Cardiac fibroblast (primary cell): Measurements from ENCODE around the gene ARF1.

ENCODE experiments used
- DNase-seq, 2 donors: peaks; one replicate each; pipeline versions ENCODE4 v3.0.0 to v3.0.0-alpha.2; 2010; ENCODE audit warnings: low read depth in 2 of 2
- H3K4me3 ChIP-seq, 2 donors: replicated peaks in 1 of 2; 1 replicate in 1 of 2; 2 replicates in 1 of 2; pipeline ENCODE4 v1.5.1; 2011; ENCODE audit warnings: low read depth in 2 of 2, low read length in 2 of 2, mild to moderate bottlenecking in 2 of 2, moderate library complexity in 1 of 2
- CTCF ChIP-seq: IDR thresholded peaks from one replicate; pipeline ENCODE4 v1.5.1; 2011; ENCODE audit warnings: low read depth, mild to moderate bottlenecking, low read length, inconsistent platforms

ARF1 gene

GRCh38 chr1:228075801-228076271 lies 6.7 kb upstream of the ARF1 start:
- TF ChIP-seq CTCF: no peak
- DNase-seq: no peak
- H3K4me3 ChIP-seq: no peak overlapping the region

- no peak for TF ChIP-seq CTCF
- DNase-seq: no peak
Observed at GRCh38 chr1:228076796-228077430, 5.6 kb upstream of the ARF1 start.

GRCh38 chr1:228077565-228078330 lies 4.8 kb upstream of the ARF1 start:
- no peak for DNase-seq
- no peak overlapping the region for H3K4me3 ChIP-seq
- no peak for TF ChIP-seq CTCF

More at GRCh38 chr1:228076796-228077430, 5.6 kb upstream of the ARF1 start:
- H3K4me3 ChIP-seq: no peak overlapping the region

GRCh38 chr1:228079013-228079412 lies 3.5 kb upstream of the ARF1 start:
- no peak overlapping the region for H3K4me3 ChIP-seq
- no peak for TF ChIP-seq CTCF
- DNase-seq: no peak

GRCh38 chr1:228079601-228080263 lies 2.8 kb upstream of the ARF1 start:
- no peak for DNase-seq
- H3K4me3 ChIP-seq: no peak overlapping the region
- TF ChIP-seq CTCF: no peak

- H3K4me3 ChIP-seq: peak overlapping the region; percentile 82 to 88
- DNase-seq: no peak
- no peak for TF ChIP-seq CTCF
Observed at GRCh38 chr1:228081144-228081543, 1.4 kb upstream of the ARF1 start.
